GM19238 (cell line): ENCODE results near the gene LYPD3.
"Not testable (repeated sequence)": the region's sequence is repeated elsewhere in the genome, so short reads cannot be mapped to it uniquely, and the experiment has no call there.

Experiments
- DNase-seq: peaks from one replicate; pipeline ENCODE4 v3.0.0; 2011; ENCODE audit warnings: low spot score; ENCODE audit not compliant: insufficient read length

Gene LYPD3

DNA sequence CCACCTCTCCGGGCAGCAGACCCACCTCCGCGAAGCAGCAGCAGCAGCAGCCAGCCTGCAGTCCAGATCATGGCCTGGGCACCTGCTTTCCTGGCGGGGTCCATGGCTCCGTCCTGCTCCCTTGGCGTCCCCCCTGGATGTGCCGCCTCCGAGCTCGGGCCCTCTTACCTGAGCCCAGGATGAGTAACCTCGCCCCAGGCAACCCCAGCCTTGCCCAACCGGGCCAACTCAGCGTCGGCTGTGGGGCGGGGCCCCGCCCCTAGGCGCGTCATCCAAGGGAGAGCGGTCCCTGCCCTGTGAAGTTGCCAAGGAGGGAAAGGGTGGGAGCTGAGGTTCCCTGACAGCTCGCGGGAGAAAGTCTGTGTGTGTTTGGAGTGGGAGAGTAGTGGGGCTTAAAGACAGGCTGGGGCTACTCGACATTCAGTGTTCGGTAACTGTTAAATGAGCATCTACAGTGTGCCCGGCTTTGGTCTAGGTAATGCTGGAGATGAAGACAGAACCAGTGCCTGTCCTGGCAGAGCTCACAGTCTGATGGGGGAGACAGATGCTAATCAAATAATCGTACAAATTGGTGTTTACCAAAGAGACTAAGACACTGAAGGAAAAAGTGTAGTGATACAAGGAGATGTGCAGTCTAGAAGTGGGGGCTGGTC lies at the start of gene LYPD3:
LYPD3 (minus strand) TSS at position 141 of the 653 bp plus-strand sequence; CDS start at position 104, 37 bp downstream.
- no peak for DNase-seq

DNA sequence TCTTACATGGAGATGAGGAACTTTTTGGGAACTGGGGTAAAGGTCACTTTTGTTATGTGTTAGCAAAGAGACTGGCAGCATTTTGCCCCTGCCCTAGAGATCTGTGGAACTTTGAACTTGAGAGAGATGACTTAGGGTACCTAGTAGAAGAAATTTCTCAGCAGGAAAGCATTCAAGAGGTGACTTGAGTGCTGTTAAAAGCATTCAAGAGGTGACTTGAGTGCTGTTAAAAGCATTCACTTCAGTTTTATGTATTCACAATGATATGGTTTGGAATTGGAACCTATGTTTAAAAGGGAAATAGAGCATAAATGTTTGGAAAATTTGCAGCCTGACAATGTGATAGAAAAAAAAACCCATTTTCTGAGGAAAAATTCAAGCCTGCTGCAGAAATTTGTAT lies 47.0 kb upstream of the LYPD3 start:
- not testable (repeated sequence) for DNase-seq

DNA sequence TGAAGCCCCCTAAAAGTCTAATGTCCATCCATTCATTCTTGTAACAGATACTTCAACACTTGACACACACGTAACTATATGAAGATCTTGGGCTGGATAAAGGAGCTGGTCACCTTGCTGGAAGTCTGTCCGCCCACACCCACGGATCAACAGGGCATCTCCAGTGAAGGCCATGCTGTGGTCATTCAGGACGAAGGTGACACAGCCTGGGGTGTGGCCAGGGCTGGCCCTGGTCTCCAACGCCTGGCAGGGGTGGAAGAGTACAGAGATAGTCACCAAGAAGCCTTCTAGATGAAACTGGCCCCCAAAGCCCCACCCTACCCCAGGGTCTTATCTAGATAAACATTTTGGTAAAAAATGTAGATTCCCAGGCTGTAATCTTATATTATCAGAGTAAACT lies 45.9 kb upstream of the LYPD3 start:
- DNase-seq = no peak

DNA sequence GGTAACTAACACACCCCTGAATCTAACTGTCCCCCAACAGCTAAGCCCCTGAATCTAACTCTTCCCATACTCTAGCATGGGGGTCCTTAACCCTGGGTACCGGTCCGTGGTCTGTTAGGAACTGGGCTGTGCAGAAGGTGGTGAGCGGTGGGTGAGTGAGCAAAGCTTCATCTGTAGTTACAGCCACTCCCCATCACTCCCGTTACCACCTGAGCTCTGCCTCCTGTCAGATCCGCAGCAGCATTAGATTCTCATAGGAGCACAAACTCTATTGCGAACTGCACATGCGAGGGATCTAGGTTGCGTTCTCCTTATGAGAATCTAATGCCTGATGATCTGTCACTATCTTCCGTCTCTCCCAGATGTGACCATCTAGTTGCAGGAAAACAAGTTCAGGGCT lies 45.3 kb upstream of the LYPD3 start:
- no peak for DNase-seq

DNA sequence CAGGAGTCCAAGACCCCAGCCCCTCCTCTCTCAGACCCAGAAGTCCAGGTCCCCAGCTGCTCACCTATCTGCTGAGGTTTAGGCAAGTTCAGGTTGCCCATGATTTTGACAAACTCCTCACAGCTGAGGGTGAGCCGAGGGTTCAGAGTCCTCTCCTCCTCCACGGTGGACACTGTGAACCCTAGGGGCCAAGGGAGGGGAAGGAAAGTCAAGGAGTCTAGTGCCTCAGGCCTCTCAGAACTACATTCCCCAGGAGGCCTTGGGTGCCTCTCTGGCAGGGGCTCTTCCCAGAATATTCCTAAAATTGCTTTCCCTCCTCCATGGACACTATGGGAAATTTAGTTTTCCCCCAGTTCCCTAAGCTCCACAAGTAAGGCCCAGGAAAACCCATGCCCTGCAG lies 42.5 kb upstream of the LYPD3 start:
- DNase-seq = no peak

DNA sequence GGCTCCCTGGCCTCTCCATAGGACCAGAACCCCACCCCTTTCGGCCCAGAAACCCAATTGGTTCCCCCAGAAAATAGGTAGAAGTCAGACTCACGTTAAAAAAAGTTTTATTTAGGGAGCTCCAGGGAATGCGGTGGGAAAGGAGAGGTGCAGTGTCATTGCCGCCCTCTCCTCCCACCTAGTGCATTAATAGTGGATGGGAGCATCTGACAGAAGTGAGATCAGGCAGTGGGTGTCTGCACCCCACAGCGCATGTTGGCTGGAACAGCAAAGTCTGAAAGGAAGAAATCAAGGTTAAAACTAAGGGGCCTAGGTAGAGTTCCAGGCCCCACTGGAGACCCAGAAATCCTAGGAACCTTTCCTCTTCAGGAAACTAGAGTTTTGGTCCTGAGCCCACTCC lies 41.2 kb upstream of the LYPD3 start:
- no peak for DNase-seq

DNA sequence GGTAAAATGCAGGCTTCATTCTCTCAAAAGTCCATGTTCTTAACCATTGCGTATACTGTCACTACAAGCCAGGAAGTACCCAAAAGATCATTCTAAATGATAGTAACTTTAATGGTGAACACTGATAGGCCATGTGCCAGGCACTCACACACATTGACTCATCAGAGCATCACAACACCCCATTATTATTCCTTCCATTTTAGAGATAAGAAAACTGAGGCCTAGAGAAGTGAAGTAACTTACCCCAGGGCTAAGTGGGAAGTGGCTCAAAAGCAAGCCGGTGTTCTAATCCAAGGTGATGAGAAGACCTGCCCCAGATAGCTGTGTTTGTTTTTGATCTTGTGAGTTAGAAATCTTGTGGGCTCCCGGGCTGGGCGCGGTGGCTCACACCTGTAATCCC lies 40.5 kb upstream of the LYPD3 start:
- DNase-seq = no peak

DNA sequence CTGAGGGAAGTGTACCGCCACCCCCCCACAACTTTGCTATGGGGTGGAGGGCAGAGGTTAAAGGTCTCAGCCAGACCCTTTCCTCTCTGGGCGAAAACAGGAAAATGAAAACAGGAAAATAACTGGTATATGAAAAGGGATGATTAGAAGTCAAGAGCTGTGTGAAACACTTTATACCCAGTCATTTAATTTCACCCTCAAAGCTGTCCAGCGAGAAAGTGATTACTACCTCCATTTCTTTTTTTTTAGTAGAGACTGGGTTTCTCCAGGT lies 39.7 kb upstream of the LYPD3 start:
- no peak for DNase-seq

DNA sequence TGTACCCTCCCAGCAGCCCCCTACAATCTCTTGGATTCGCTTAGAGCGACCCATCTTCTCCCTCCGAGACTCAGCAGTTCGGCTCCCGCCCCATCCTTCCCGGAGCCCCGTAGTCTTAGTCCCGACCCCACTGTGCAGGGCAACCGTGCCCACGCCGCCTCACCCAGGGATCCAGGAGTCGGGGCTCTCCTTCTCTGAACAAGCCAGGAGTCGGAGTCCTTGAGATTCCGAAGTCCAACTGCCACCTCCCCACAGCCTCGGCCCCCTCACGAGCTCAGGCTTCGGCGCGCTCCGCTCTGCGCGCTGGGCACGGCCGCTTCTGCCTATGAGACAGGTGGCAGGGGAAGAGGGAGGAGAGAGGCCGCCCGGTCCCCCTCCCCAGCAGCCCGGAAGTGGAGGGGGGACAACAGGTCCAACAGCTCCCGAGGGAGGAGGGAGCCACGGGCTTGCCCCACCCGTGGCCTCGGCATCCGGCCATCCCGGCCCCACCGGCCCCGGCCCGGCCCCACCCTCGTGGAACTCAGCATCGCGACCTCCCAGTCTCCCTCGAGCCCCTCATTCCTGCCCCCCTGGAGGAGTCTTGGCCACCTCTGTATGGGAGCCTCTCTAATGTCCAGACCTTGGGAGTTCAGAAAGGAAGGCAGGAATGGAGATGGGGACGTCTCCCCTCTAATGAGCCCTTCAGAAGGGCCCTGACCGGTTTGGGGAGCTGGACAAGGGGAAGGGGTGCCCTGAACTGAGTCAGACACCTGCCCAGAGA lies 39.2 kb upstream of the LYPD3 start, which contains the start of gene PHLDB3:
PHLDB3 (minus strand) TSS at position 321 of the 760 bp plus-strand sequence. CDS start 628 bp downstream, outside the sequence.
- peak; percentile 27 for DNase-seq

DNA sequence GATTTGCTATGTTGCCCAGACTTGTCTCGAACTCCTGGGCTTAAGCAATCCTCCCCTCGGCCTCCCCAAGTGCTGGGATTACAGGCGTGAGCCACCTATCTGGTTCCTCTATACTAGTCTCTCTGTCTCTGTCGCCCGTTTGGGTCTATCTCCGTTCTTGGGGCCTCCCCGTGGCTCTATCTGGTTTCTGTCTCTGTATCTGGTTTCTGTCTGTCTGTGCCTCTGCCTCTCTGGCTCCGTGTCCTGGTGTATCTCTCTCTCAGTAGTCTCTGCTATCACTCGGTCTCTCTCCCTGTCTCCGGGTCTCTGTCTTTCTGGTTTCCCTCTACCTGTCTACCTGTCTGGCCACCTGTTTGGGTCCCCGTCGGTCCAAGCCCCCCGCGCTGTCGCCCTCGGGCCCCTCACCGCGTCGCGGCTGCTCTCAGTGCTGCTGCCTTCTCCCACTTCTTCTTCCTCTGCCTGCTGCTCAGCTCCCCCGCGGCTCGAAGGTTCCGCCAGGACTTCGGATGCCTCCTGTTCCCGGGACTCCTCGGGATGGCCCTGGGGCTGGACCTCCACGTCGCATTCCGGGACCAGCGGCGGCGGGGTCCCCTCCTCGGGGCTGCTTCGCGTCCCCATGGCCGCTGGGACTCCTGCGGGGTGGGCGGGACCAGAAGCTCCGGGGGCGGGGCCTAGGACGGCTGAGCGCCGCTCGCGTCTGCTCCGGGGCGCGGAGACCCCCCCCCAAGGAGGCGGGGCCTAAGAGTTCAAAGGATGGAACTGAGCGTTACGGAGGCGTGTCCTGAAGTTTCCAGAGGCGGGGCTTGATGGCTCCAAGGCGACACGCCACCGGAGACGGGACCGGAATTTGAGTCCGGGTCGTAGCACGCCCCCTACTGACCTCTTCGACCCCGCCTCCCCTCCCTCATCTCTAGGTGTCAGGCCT lies 38.4 kb upstream of the LYPD3 start:
- peak; percentile 97 for DNase-seq

DNA sequence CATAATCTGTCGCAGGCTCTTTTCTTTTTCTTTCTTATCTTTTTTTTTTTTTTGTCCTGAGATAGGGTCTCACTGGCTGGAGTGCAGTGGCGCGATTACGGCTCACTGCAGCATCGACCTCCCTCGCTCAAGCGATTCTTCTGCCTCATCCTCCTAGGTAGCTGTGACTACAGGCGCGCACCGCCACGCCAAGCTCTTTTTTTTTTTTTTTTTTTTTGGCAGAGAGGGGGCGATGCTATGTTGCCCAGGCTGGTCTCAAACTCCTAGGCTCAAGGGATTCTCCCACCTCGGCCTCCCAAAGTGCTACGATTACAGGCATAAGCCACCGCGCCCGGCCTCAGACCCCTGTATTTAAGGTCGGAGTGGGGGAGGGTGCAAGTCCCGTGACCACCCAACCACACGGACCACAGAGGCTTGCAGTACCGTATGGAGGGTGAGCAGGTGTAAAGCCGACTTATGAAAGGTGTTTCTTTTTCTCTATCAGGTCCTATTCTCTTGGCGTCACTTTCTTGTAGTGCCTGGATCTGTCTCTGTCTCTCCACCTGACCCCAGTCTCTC lies 37.1 kb upstream of the LYPD3 start:
- DNase-seq = no peak

DNA sequence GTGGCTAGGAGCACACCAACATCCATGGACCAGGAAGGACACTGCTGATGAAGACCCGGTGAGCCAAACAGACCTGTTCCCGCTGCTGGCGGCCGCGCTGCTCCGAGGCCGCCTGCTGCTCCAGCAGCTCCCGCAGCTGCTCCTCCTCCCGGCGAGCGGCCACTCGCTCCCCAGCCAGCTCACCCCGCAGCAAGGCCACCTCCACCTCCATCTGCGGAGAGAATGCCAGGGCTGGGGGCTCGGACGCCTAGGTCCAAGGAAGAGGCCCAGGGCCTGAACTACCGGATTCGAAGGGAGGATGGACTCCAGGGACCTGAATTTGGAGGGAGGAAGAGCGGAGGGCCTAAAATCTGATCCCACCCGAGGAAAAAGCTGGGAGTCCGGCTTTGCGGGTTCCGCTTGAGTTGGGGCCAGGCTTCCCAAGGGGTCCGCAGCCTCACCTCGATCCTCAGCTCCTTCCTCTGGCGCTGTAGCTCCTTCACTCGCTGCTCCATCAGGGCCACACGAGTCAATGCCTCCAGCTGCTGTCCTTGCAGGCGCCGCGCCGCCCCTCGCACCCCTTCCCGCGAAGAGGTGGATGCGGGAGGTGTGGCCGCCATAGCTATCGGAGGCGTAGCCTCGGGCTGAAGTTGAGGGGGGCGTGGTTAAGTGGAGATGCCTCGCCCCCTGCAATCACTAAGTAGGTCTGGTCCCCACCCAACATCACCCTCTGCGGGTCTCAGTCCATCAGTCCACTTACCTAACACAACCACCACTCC lies 36.4 kb upstream of the LYPD3 start:
- DNase-seq = no peak

DNA sequence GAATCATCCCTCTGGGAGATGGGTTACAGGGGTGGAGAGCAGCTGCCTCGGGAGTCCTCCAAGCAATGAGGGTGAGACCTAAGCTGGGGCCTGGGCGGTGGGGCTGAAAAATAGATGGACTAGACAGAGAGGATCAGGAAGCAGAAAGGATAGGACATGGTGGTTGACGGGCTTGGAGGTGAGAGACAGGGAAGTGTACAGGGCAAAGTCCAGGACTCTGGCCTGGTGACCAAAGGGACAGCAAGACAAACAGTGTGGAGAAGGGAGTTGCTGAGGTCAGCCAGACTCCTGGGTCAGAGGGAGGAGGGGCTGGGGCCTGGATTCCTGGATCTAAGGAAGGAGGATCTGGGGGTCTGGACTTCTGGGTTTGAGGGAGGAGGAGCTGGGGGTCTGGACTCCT lies 33.6 kb upstream of the LYPD3 start:
- DNase-seq = no peak

DNA sequence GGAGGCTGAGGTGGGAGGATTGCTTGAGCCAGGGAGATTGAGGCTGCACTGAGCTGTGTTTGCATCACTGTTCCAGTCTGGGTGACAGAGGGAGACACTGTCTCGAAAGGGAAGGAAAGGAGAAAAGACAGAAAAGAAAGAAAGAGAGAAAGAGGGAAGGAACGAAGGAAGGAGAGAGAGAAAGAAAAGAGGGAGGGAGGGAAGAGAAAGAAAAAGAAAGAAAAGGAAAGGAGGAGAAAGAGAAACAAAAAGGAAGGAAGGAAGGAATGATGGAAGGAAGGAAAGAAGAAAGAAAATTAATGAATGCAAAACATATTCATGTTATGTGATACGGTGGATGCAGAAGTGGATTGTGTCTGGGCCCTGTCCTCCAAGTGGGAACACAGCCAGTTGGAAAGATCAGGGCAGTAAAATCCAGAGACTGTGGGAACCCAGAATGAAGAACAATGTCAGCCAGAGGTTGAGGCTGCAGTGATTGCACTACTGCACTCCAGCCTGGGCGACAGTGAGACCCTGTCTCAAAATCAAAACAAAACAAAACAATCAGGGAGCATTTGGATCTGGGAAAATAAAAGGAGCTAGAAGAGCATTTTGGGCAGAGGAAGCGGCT lies 32.9 kb upstream of the LYPD3 start:
- DNase-seq = no peak

DNA sequence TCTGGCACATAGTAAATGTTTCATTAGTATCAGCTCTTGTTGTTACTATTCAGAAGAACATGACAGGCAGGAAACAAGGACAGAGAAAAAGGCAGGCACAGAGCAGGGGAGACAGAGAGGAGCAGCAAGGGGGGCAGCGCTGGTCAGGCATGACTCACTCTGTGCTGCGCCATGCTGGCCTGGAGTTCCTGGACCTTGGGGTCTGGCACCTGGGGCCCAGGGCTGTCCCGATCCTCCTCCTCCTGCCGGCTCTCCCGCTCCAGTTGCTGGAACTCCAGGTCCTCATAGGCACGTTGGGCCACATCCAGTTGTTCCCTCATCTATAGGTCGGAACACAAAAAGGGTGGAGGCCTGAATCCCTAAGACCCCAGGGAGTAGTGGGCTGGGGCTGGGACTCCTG lies 31.6 kb upstream of the LYPD3 start:
- no peak for DNase-seq

DNA sequence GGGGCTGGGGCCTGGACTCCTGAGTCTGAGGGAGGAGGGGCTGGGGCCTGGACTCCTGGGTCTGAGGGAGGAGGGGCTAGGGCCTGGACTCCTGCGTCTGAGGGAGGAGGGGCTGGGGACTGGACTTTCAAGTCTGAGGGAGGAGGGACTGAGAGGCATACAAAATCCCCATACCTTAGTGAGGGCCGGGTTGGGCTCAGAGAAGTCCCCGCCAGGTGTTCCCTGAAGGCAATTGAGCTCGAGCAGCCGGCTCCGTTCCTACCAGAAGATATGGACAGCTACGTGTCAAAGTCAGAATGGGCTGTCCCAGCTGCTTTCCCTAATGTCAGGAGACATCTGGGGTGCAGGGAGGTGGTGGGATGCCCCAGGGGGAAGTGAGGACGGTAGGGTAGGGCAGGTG lies 29.7 kb upstream of the LYPD3 start:
- no peak for DNase-seq

DNA sequence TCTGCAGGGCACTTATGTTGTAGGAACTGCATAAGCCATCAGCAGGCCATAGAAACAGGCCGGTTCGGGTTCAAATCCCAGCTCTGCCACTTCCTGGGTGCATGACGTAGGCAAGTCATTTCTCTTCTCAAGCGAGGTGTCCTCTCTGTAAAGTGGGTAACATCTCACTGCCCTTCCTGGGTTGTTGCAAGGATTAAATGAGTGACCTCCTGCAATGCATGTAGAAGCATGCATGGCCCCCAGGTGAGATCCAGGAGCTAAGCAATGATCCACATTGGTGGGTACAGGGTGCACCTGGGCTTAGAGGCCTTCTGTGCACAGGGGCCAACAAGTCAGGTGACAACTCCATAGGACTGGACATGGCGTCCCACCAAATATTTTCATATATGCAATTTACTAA lies 25.4 kb upstream of the LYPD3 start:
- no peak for DNase-seq

DNA sequence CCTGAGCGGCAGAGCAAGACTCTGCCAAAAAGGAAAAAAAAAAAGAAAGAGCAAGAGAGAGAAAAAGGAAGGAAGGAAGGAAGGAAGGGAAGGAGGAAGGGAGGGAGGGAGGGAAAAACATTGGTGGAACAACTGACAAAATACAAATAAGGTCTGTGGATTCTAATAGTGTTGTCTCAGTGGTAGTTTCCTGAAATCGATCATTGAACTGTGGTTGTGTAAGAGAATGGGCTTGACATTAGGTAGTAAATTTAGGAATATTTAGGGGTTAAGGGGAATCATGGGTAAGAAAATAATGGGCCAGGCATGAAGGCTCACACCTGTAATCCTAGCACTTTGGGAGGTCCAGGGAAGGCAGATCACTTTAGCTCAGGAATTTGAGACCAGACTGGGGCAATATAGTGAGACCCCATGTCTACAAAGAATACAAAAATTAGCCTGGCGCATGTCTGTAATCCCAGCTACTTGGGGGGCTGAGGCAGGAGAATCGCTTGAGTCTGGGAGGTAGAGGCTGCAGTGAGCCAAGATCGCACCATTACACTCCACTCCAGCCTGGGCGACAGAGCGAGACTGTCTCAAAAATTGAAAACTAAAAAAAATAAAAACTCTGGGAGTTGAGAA lies 24.7 kb upstream of the LYPD3 start:
- DNase-seq = no peak

DNA sequence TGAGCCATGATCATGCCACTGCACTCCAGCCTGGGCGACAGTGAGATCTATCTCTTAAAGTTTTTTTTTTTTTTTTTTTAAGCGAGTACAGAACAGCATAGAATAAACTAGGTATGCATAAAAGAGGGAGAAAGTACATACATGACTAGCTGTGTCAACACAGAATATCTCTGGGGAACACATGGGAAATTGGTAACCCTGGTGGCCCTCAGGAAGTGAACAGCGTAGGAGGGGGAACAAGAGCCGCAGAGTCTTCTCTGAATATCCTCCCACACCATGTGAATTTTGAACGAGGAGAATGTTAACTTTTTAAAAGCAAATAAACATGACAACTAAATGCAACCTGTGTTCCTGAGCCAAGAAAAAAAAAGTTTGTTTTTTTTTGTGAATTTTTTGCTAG lies 23.9 kb upstream of the LYPD3 start:
- DNase-seq = no peak

DNA sequence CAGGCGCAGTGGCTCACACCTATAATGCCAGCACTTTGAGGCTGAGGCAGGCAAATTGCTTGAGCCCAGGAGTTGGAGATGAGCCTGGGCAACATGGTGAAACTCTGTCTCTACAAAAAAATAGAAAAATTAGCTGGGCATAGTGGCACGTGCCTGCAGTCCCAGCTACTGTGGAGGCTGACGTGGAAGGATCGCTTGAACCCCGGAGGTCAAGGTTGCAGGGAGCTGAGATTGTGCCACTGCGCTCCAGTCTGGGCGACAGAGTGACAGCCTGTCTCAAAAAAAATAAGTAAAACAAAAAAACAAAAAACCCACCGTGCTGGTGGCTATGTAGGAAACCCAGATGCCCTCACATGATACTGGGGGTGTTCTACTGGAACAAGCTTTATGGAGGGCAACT lies 22.8 kb upstream of the LYPD3 start:
- DNase-seq = no peak
